Thoracic aorta (tissue), 2 donors: ENCODE measurements around the gene NID1. TPM values are rescaled to one million over a fixed set of nuclear protein-coding genes. Genes with fewer than 3 reads are reported as not detected.

Experiments used
- ATAC-seq: fragments of 150-250 bp; one replicate; pipeline ENCODE4 v1.8.0; 2017; ENCODE audit warnings: low read depth; ENCODE audit not compliant: insufficient number of reproducible peaks, low FRiP score
- DNase-seq: peaks from one replicate; pipeline ENCODE4 v3.0.0-alpha.2; 2020; ENCODE audit warnings: low spot score
- H3K27ac ChIP-seq, 2 donors: fragments of 200-600 bp; sonication (generic); 1 replicate in 1 of 2; 2 replicates in 1 of 2; pipeline ENCODE4 v1.5.1; 2016; ENCODE audit warnings: mild to moderate bottlenecking in 2 of 2, moderate library complexity in 2 of 2
- H3K27me3 ChIP-seq: fragments of 200-600 bp; sonication (generic); replicated peaks from 2 replicates; pipeline ENCODE4 v1.6.0; 2016; ENCODE audit warnings: mild to moderate bottlenecking; ENCODE audit not compliant: insufficient read depth
- H3K36me3 ChIP-seq: fragments of 200-600 bp; sonication (generic); one replicate; pipeline ENCODE4 v1.5.1; 2016
- H3K4me1 ChIP-seq, 2 donors: fragments of 200-600 bp; sonication (generic); 1 replicate in 1 of 2; 2 replicates in 1 of 2; pipeline versions ENCODE4 v1.5.1 to v1.6.0; 2016; ENCODE audit warnings: low read depth in 2 of 2, mild to moderate bottlenecking in 1 of 2; ENCODE audit not compliant: control insufficient read depth in 1 of 2
- H3K4me3 ChIP-seq: fragments of 200-600 bp; sonication (generic); 2 replicates; pipeline ENCODE4 v1.5.1; 2016; ENCODE audit warnings: mild to moderate bottlenecking
- H3K9me3 ChIP-seq: fragments of 200-600 bp; sonication (generic); 2 replicates; pipeline ENCODE4 v1.5.1; 2016
- total RNA-seq, 2 donors: library from RNA; depleted of rRNA; stranded (reverse); fragments of >200 nt; gene quantifications; one replicate each; pipeline versions ENCODE4 v1.1.0 to v1.2.3, GENCODE V29; 2016
- TF ChIP-seq, protein P1 (sequence below): fragments of 200-600 bp; sonication (generic); IDR thresholded peaks from one replicate; pipeline ENCODE4 v1.5.1; 2019; ENCODE audit warnings: antibody characterized with exemption

The NID1 gene, protein sequence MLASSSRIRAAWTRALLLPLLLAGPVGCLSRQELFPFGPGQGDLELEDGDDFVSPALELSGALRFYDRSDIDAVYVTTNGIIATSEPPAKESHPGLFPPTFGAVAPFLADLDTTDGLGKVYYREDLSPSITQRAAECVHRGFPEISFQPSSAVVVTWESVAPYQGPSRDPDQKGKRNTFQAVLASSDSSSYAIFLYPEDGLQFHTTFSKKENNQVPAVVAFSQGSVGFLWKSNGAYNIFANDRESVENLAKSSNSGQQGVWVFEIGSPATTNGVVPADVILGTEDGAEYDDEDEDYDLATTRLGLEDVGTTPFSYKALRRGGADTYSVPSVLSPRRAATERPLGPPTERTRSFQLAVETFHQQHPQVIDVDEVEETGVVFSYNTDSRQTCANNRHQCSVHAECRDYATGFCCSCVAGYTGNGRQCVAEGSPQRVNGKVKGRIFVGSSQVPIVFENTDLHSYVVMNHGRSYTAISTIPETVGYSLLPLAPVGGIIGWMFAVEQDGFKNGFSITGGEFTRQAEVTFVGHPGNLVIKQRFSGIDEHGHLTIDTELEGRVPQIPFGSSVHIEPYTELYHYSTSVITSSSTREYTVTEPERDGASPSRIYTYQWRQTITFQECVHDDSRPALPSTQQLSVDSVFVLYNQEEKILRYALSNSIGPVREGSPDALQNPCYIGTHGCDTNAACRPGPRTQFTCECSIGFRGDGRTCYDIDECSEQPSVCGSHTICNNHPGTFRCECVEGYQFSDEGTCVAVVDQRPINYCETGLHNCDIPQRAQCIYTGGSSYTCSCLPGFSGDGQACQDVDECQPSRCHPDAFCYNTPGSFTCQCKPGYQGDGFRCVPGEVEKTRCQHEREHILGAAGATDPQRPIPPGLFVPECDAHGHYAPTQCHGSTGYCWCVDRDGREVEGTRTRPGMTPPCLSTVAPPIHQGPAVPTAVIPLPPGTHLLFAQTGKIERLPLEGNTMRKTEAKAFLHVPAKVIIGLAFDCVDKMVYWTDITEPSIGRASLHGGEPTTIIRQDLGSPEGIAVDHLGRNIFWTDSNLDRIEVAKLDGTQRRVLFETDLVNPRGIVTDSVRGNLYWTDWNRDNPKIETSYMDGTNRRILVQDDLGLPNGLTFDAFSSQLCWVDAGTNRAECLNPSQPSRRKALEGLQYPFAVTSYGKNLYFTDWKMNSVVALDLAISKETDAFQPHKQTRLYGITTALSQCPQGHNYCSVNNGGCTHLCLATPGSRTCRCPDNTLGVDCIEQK
- 10 to 100 TPM; 82.4 to 95.5 TPM for total RNA-seq

DNA sequence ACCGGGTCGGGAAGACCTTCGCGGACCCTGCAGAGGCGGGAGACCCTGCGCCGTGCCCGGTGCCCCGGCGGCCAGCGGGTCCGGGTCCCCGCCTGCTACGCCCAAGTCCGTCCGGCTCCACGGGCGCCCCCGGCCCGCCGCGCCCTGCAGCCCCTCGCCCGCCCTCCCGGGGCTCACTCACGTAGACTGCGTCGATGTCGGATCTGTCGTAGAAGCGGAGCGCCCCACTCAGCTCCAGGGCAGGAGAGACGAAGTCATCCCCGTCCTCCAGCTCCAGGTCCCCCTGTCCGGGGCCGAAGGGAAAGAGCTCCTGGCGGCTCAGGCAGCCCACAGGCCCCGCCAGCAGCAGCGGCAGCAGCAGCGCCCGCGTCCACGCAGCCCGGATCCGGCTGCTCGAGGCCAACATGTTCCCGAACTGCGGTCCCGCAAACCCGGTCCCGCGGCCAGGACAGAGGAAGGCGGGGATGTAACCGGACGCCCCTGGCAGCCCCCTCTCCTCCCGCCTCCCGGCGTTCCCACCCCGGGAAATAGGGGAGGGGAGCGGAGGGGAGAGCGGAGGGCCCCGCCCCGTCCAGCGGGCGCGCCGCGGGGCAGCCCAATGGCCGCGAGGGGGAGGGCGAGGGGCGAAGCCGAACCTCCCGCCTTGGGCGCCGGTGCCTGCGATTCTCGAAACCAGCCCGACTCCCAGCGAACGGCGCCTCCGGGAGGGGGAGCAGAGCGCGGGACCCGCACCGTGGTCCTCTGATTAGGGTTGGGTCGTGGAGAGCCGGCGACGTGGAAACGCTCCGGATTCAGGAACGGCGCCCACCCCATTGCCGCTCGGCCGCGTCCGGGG lies at the start of gene NID1:
NID1 (minus strand) TSS at position 417 of the 835 bp plus-strand sequence; CDS start at position 406, 11 bp downstream.
- Histone ChIP-seq H3K36me3 (peaks cover 4% of the 10 kb centered on the region), H3K4me3 (peak within 1 kb of the TSS; percentile 96), H3K27ac (peak within 1 kb of the TSS; percentile 95), H3K27me3 (no peaks in the 10 kb centered on the region), H3K4me1 (peaks cover 11 to 45% of the 10 kb centered on the region in 2 donors), H3K9me3 (no peaks in the 10 kb centered on the region)
- DNase-seq (peak; percentile 31), ATAC-seq (peak; percentile 81)
- TF ChIP-seq, protein P1, sequence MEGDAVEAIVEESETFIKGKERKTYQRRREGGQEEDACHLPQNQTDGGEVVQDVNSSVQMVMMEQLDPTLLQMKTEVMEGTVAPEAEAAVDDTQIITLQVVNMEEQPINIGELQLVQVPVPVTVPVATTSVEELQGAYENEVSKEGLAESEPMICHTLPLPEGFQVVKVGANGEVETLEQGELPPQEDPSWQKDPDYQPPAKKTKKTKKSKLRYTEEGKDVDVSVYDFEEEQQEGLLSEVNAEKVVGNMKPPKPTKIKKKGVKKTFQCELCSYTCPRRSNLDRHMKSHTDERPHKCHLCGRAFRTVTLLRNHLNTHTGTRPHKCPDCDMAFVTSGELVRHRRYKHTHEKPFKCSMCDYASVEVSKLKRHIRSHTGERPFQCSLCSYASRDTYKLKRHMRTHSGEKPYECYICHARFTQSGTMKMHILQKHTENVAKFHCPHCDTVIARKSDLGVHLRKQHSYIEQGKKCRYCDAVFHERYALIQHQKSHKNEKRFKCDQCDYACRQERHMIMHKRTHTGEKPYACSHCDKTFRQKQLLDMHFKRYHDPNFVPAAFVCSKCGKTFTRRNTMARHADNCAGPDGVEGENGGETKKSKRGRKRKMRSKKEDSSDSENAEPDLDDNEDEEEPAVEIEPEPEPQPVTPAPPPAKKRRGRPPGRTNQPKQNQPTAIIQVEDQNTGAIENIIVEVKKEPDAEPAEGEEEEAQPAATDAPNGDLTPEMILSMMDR = peak; percentile 46

DNA sequence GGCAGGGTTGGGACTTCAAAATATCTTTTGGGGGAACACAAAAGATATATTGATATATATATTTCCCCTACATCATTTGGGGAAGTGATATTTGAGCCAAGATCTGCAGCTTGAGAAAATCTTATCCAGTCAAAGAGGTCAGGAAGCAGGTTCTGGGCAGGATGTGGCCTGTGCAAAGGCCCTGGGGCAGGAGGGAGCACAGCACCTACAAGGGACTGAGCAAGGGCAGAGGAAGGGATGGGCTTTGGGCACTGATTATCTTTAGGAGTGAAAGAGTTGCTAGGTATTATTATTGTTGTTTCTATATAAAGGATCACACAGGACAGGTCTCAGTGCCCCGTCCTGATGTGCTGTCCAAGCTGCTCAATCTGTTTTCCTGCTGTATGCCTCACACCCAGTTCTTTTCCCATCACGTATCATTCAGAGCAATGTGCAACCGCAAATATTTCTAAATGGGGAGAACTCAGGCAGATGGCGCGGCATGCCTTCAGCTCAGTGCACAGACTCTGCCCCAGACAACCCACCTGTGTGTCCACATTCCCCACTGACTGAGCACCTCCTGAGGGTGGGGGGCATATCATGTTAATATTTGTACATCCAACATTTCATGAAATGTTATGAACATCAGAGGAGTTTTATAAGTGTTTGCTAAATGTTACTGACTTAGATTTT lies 49.3 kb upstream of the NID1 start:
- Histone ChIP-seq H3K9me3 (no peaks in the 10 kb centered on the region), H3K27me3 (no peaks in the 10 kb centered on the region), H3K27ac (no peak overlapping the region), H3K4me1 (no peaks in the 10 kb centered on the region), H3K4me3 (no peak overlapping the region), H3K36me3 (no peaks in the 10 kb centered on the region)
- TF ChIP-seq, protein P1 = no peak
- ATAC-seq = no peak
- DNase-seq = no peak

DNA sequence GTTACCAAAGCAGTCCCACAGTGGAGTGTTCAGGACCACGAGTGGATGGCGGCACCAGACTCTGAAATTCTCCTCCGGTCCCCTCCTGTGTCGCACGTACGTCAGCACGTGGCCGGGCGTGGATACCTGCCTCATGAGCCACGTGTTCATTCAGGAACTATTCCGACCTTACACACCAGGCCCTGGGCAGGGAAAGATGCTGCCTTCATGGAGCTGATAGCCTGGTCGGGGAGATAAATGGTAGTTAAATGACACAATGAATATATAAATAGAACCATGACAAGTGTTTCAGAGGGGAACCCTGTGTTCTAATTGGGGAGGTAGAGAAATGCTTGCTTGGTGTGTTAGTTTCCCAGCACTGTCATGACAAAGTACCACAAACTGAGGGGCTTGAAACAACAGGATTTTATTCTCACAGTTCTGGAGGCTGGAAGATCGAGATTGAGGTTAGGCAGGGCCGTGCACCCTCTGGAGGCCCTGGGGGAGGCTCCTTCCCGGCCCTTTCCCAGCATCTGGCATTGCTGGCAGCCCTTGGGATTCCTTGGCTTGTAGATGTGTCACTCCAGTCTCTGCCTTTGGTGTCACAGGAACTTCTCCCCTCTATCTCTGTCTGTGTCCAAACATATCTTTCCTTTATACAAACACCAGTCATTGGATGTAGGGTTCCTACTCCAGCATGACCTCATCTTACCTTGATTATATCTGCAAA lies 48.6 kb upstream of the NID1 start:
- ATAC-seq (no peak), DNase-seq (no peak)
- Histone ChIP-seq H3K4me3 (no peak overlapping the region), H3K27me3 (no peaks in the 10 kb centered on the region), H3K4me1 (no peaks in the 10 kb centered on the region), H3K27ac (no peak overlapping the region), H3K9me3 (no peaks in the 10 kb centered on the region), H3K36me3 (no peaks in the 10 kb centered on the region)
- TF ChIP-seq, protein P1 = no peak

DNA sequence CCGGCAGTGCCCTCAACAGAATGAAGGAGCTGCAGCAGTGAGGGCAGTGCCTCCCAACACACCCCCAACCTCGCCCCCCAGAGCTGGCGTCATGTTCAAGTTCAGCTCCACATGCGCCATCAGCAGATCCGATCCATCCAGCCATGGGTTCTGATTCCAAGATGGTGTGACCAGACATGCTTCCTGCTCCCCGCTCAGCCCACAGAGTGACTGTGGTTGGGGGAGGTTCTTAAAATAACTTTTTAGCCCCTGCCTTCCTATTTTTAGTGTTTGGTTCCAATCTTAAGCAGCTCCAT lies 47.4 kb upstream of the NID1 start:
- ATAC-seq (no peak), DNase-seq (no peak)
- Histone ChIP-seq H3K27ac (no peak overlapping the region), H3K4me1 (no peaks in the 10 kb centered on the region), H3K9me3 (no peaks in the 10 kb centered on the region), H3K4me3 (no peak overlapping the region), H3K27me3 (no peaks in the 10 kb centered on the region), H3K36me3 (no peaks in the 10 kb centered on the region)
- TF ChIP-seq, protein P1 = no peak
